Lung (tissue), 12 donors: ENCODE measurements around the gene ARHGEF19. TPM values are rescaled to one million over a fixed set of nuclear protein-coding genes. Genes with fewer than 3 reads are reported as not detected.

Source experiments
- ATAC-seq: fragments of 200-7000 bp; cut with Tn5 transposase; one replicate; pipeline ENCODE4 v1.9.1; 2020; ENCODE audit warnings: moderate number of reproducible peaks; ENCODE audit not compliant: insufficient read depth, low FRiP score
- DNase-seq, 3 donors: peaks; one replicate each; pipeline ENCODE4 v3.0.0-alpha.2; 2013 to 2017
- H3K27ac ChIP-seq, 2 donors: one replicate each; pipeline ENCODE4 v1.5.1; 2013; ENCODE audit warnings: mild to moderate bottlenecking in 2 of 2, moderate library complexity in 2 of 2, control low read depth in 1 of 2, inconsistent platforms in 1 of 2, low read depth in 1 of 2, low read length in 1 of 2
- H3K27me3 ChIP-seq, 3 donors: one replicate each; pipeline ENCODE4 v1.5.1; 2013; ENCODE audit warnings: low read length in 2 of 3; ENCODE audit not compliant: control insufficient read depth in 3 of 3, insufficient read depth in 3 of 3
- H3K36me3 ChIP-seq, 4 donors: one replicate each; pipeline ENCODE4 v1.5.1; 2013; ENCODE audit warnings: low read length in 4 of 4, mild to moderate bottlenecking in 1 of 4, moderate library complexity in 1 of 4; ENCODE audit not compliant: control insufficient read depth in 4 of 4, insufficient read depth in 4 of 4
- H3K4me1 ChIP-seq, 5 donors: one replicate each; pipeline ENCODE4 v1.5.1; 2013; ENCODE audit warnings: low read length in 5 of 5, mild to moderate bottlenecking in 2 of 5, moderate library complexity in 1 of 5; ENCODE audit not compliant: control insufficient read depth in 5 of 5, insufficient read depth in 5 of 5
- H3K4me3 ChIP-seq: one replicate; pipeline ENCODE4 v1.5.1; 2013; ENCODE audit warnings: mild to moderate bottlenecking, control low read depth, moderate library complexity
- H3K9ac ChIP-seq, 2 donors: one replicate each; pipeline ENCODE4 v1.5.1; 2013; ENCODE audit warnings: low read length in 2 of 2, control low read depth in 1 of 2; ENCODE audit not compliant: insufficient read depth in 1 of 2
- H3K9me3 ChIP-seq, 4 donors: one replicate each; pipeline ENCODE4 v1.5.1; 2013; ENCODE audit warnings: low read length in 3 of 4, mild to moderate bottlenecking in 1 of 4, moderate library complexity in 1 of 4; ENCODE audit not compliant: control insufficient read depth in 4 of 4, insufficient read depth in 3 of 4
- CTCF ChIP-seq: IDR thresholded peaks from 2 replicates; pipeline ENCODE4 v1.5.1; 2012; ENCODE audit warnings: mild to moderate bottlenecking; ENCODE audit errors: control extremely low read depth, extremely low read depth
- WGBS, 2 donors: extraction: QIAGEN DNeasy Blood & Tissue Kit; methylation state at CpG; one replicate each; pipeline ENCODE4 v1.1.7; 2013; 5-methylcytosine and 5-hydroxymethylcytosine counted together
- polyA plus RNA-seq, 2 donors: library from polyadenylated mRNA; stranded (reverse); fragments of 200-250 nt; gene quantifications; one replicate each; pipeline ENCODE4 v1.2.1, GENCODE V29; 2013
- total RNA-seq, 2 donors: library from RNA; depleted of rRNA in 1 of 2; stranded (reverse); fragments of >200 nt in 1 of 2; gene quantifications; one replicate each; pipeline ENCODE4 v1.2.1, GENCODE V29; 2014 to 2021
- donor health status: control.
- donor health status: control.
- donor health status: Bipolar disorder and iron deficiency.
- donor health status: healthy.
- donor health status: DM: yes; HTN: yes; CAD: no.

Gene ARHGEF19
- total and polyA plus RNA-seq, 4 donors = 9.5 to 17.3 (median 14.8) TPM

- peak in 1 of 3 donors; percentile 14 for DNase-seq
- Histone ChIP-seq H3K36me3 (no peaks in the 10 kb centered on the region), H3K27ac (peak overlapping the region in 1 of 2 donors; percentile 19)
Observed at GRCh38 chr1:16172964-16173446, 39.4 kb downstream of the ARHGEF19 start.

GRCh38 chr1:16172218-16172830 lies 40.1 kb downstream of the ARHGEF19 start:
- no peak for DNase-seq
- Histone ChIP-seq H3K27me3 (no peaks in the 10 kb centered on the region), H3K9ac (no peak overlapping the region), H3K9me3 (no peaks in the 10 kb centered on the region), H3K4me3 (no peak overlapping the region), H3K36me3 (no peaks in the 10 kb centered on the region), H3K27ac (no peak overlapping the region), H3K4me1 (peaks cover 0 to 43% (median 10%) of the 10 kb centered on the region in 5 donors)
- WGBS, 2 donors = 85 to 95% methylated on average over 13 to 15 of the region's 15 CpGs
- no peak for ATAC-seq
- TF ChIP-seq CTCF = no peak

More at GRCh38 chr1:16172964-16173446, 39.4 kb downstream of the ARHGEF19 start:
- peak; percentile 7 for ATAC-seq
- no peak for TF ChIP-seq CTCF
- no peak overlapping the region for H3K9ac ChIP-seq
- H3K27me3 ChIP-seq = no peaks in the 10 kb centered on the region
- H3K9me3 ChIP-seq = no peaks in the 10 kb centered on the region
- 50 to 71% methylated on average over 14 of the region's 14 CpGs for WGBS, 2 donors
- peaks cover 0 to 44% (median 10%) of the 10 kb centered on the region in 5 donors for H3K4me1 ChIP-seq
- H3K4me3 ChIP-seq = no peak overlapping the region

GRCh38 chr1:16171314-16172151 lies 40.9 kb downstream of the ARHGEF19 start:
- Histone ChIP-seq H3K36me3 (no peaks in the 10 kb centered on the region), H3K9ac (no peak overlapping the region), H3K4me1 (peaks cover 0 to 35% (median 8%) of the 10 kb centered on the region in 5 donors), H3K27ac (no peak overlapping the region), H3K27me3 (no peaks in the 10 kb centered on the region), H3K9me3 (no peaks in the 10 kb centered on the region), H3K4me3 (no peak overlapping the region)
- 92 to 93% methylated on average over 19 of the region's 19 CpGs for WGBS, 2 donors
- ATAC-seq = no peak
- DNase-seq = no peak
- TF ChIP-seq CTCF = no peak
